SK-N-SH (cell line): ENCODE measurements around the gene MOB2. TPM values are rescaled to one million over a fixed set of nuclear protein-coding genes. Genes with fewer than 3 reads are reported as not detected.

Experiments used
- CTCF ChIA-PET: fragments of 300-600, 350-600 bp; formaldehyde crosslinking; extraction: SDS; loops from one replicate; lab custom pipeline; 2021; lab: Yijun Ruan, JAX
- POLR2A ChIA-PET: fragments of 350-600 bp; sonication (Branson Sonifier 250); formaldehyde crosslinking; extraction: SDS; loops from one replicate; lab custom pipeline; 2020; ENCODE audit warnings: antibody characterized with exemption, inconsistent platforms; lab: Yijun Ruan, JAX
- DNase-seq: peaks from one replicate; pipeline ENCODE4 v3.0.0; 2012
- H2AFZ ChIP-seq: fragments of 200-600 bp; sonication (generic); 2 replicates; pipeline ENCODE4 v1.8.1; 2016; ENCODE audit warnings: antibody characterized with exemption, mild to moderate bottlenecking, low read depth
- H3F3A ChIP-seq: fragments of 200-600 bp; sonication (generic); replicated peaks from 2 replicates; pipeline ENCODE3; 2016; ENCODE audit warnings: antibody characterized with exemption, mild to moderate bottlenecking; ENCODE audit not compliant: insufficient read depth
- H3K27ac ChIP-seq, 2 experiments: fragments of 200-500 bp in 1 of 2; fragments of 200-600 bp in 1 of 2; sonication (Bioruptor generic) in 1 of 2; sonication (generic), shearing (Covaris generic) in 1 of 2; 2 replicates each; pipeline versions ENCODE4 v1.5.1 to v1.6.1; 2014 to 2016; ENCODE audit warnings: low read depth in 2 of 2, inconsistent platforms in 1 of 2, low read length in 1 of 2, mild to moderate bottlenecking in 1 of 2, mixed read lengths in 1 of 2
- H3K27me3 ChIP-seq: fragments of 200-600 bp; sonication (generic), shearing (Covaris generic); 2 replicates; pipeline ENCODE4 v1.6.1; 2016; ENCODE audit warnings: mixed run types; ENCODE audit not compliant: insufficient read depth
- H3K36me3 ChIP-seq, 2 experiments: fragments of 200-500 bp in 1 of 2; fragments of 200-600 bp in 1 of 2; sonication (Bioruptor generic) in 1 of 2; sonication (generic) in 1 of 2; replicated peaks in 1 of 2; 2 replicates each; pipeline versions ENCODE3 to v1.5.1; 2014 to 2016; ENCODE audit warnings: low read length in 1 of 2, mild to moderate bottlenecking in 1 of 2; ENCODE audit not compliant: insufficient read depth in 2 of 2, control insufficient read depth in 1 of 2
- H3K4me1 ChIP-seq, 2 experiments: fragments of 200-500 bp in 1 of 2; fragments of 200-600 bp in 1 of 2; sonication (Bioruptor generic) in 1 of 2; sonication (generic), shearing (Covaris generic) in 1 of 2; 2 replicates each; pipeline versions ENCODE4 v1.5.1 to v1.6.1; 2014 to 2016; ENCODE audit warnings: low read depth in 1 of 2, low read length in 1 of 2, mixed run types in 1 of 2; ENCODE audit not compliant: insufficient read depth in 2 of 2, control insufficient read depth in 1 of 2
- H3K4me2 ChIP-seq: fragments of 200-600 bp; sonication (generic), shearing (Covaris generic); 2 replicates; pipeline ENCODE4 v1.6.1; 2017; ENCODE audit warnings: mixed run types
- H3K4me3 ChIP-seq, 2 experiments: fragments of 200-500 bp in 1 of 2; fragments of 200-600 bp in 1 of 2; sonication (Bioruptor generic) in 1 of 2; sonication (generic), shearing (Covaris generic) in 1 of 2; 2 replicates each; pipeline versions ENCODE4 v1.5.1 to v1.8.1; 2014 to 2016; ENCODE audit warnings: low read depth in 2 of 2, inconsistent platforms in 1 of 2, low read length in 1 of 2, mild to moderate bottlenecking in 1 of 2, mixed read lengths in 1 of 2, moderate library complexity in 1 of 2
- H3K79me2 ChIP-seq: fragments of 200-600 bp; sonication (generic); 2 replicates; pipeline ENCODE4 v1.8.1; 2017; ENCODE audit warnings: mild to moderate bottlenecking; ENCODE audit not compliant: insufficient read depth
- H3K9ac ChIP-seq: fragments of 200-600 bp; sonication (generic); 2 replicates; pipeline ENCODE4 v1.6.1; 2017; ENCODE audit warnings: mixed run types
- H3K9me2 ChIP-seq: fragments of 200-600 bp; sonication (generic); 2 replicates; pipeline ENCODE4 v1.6.1; 2017; ENCODE audit warnings: mixed run types
- H3K9me3 ChIP-seq: fragments of 200-600 bp; sonication (generic); 2 replicates; pipeline ENCODE4 v1.6.1; 2017; ENCODE audit warnings: mixed run types, mild to moderate bottlenecking, moderate library complexity
- H4K20me1 ChIP-seq: fragments of 200-600 bp; sonication (generic); 2 replicates; pipeline ENCODE4 v1.6.1; 2017; ENCODE audit warnings: mild to moderate bottlenecking, mixed run types; ENCODE audit not compliant: insufficient read depth
- ELF1 ChIP-seq: IDR thresholded peaks from 2 replicates; pipeline ENCODE4 v1.4.0; 2012
- EP300 ChIP-seq, 2 experiments: IDR thresholded peaks; 2 replicates each; pipeline versions ENCODE4 v1.4.0 to v1.6.1; 2012; ENCODE audit warnings: borderline replicate concordance in 1 of 2, low read depth in 1 of 2, low read length in 1 of 2
- EZH2phosphoT487 ChIP-seq: fragments of 200-600 bp; sonication (generic); IDR thresholded peaks from 2 replicates; pipeline ENCODE4 v1.6.1; 2017; ENCODE audit warnings: low read depth, mixed run types, mild to moderate bottlenecking, antibody characterized with exemption, moderate library complexity, borderline replicate concordance
- GABPA ChIP-seq: IDR thresholded peaks from 2 replicates; pipeline ENCODE4 v1.4.0; 2012; ENCODE audit warnings: low read depth, mild to moderate bottlenecking
- GATA2 ChIP-seq: sonication (generic); formaldehyde crosslinking; IDR thresholded peaks from 2 replicates; pipeline ENCODE4 v1.5.0; 2020; ENCODE audit warnings: mild to moderate bottlenecking, missing genetic modification reagents
- JUND ChIP-seq: IDR thresholded peaks from 2 replicates; pipeline ENCODE4 v1.4.0; 2012
- MXI1 ChIP-seq: IDR thresholded peaks from 2 replicates; pipeline ENCODE4 v1.6.1; 2012; ENCODE audit warnings: mild to moderate bottlenecking, low read depth, low read length, improper control_type of control experiment
- POLR2AphosphoS5 ChIP-seq: IDR thresholded peaks from 2 replicates; pipeline ENCODE4 v1.6.1; 2012; ENCODE audit warnings: low read depth, low read length
- RAD21 ChIP-seq: IDR thresholded peaks from 2 replicates; pipeline ENCODE4 v1.6.1; 2012; ENCODE audit warnings: mild to moderate bottlenecking, low read length
- RCOR1 ChIP-seq: fragments of 150-350 bp; IDR thresholded peaks from 2 replicates; pipeline ENCODE4 v1.6.1; 2017; ENCODE audit warnings: antibody characterized with exemption, low read length
- RFX5 ChIP-seq: IDR thresholded peaks from 2 replicates; pipeline ENCODE4 v1.6.1; 2012; ENCODE audit warnings: mild to moderate bottlenecking, improper control_type of control experiment, low read length
- RXRA ChIP-seq: IDR thresholded peaks from 2 replicates; pipeline ENCODE4 v1.4.0; 2012; ENCODE audit warnings: low read depth, mild to moderate bottlenecking, borderline replicate concordance
- SIN3A ChIP-seq: IDR thresholded peaks from 2 replicates; pipeline ENCODE4 v1.6.1; 2012; ENCODE audit warnings: low read depth, mild to moderate bottlenecking, low read length, moderate library complexity, borderline replicate concordance
- TAF1 ChIP-seq: IDR thresholded peaks from 2 replicates; pipeline ENCODE4 v1.6.1; 2012; ENCODE audit warnings: low read depth, mild to moderate bottlenecking, low read length, moderate library complexity, borderline replicate concordance
- TCF12 ChIP-seq: IDR thresholded peaks from 2 replicates; pipeline ENCODE4 v1.4.0; 2012
- TEAD4 ChIP-seq: IDR thresholded peaks from 2 replicates; pipeline ENCODE4 v1.4.0; 2012; ENCODE audit warnings: mild to moderate bottlenecking, borderline replicate concordance; ENCODE audit not compliant: insufficient read depth
- WGBS: methylation state at CpG from one replicate; pipeline ENCODE4 v1.1.6; 2017; ENCODE audit warnings: low lambda C conversion rate; 5-methylcytosine and 5-hydroxymethylcytosine counted together
- polyA plus RNA-seq, 3 experiments: library from polyadenylated mRNA; depleted of rRNA; stranded (reverse); fragments of >200 nt; gene quantifications; 2 replicates each; pipeline ENCODE4 v1.2.3, GENCODE V29; 2012
- TF ChIP-seq, protein P1 (sequence below): fragments of 150-350 bp; IDR thresholded peaks from 2 replicates; pipeline ENCODE4 v1.6.1; 2017; ENCODE audit warnings: antibody characterized with exemption, low read length, low read depth, borderline replicate concordance
- TF ChIP-seq, protein P2 (sequence below): fragments of 150-350 bp; IDR thresholded peaks from 2 replicates; pipeline ENCODE4 v1.6.1; 2016; ENCODE audit warnings: mild to moderate bottlenecking, low read depth, low read length
- TF ChIP-seq, protein P3 (sequence below): IDR thresholded peaks from 2 replicates; pipeline ENCODE4 v1.4.0; 2012; ENCODE audit warnings: low read depth, borderline replicate concordance
- TF ChIP-seq, protein P4 (sequence below): fragments of 200-600 bp; sonication (generic); IDR thresholded peaks from 2 replicates; pipeline ENCODE4 v1.6.1; 2017; ENCODE audit warnings: antibody characterized with exemption, mild to moderate bottlenecking, moderate library complexity

MOB2 gene
- polyA plus RNA-seq, 1 of the 3 experiments (the other 2 are of a cell fraction), result 45.8 TPM

DNA sequence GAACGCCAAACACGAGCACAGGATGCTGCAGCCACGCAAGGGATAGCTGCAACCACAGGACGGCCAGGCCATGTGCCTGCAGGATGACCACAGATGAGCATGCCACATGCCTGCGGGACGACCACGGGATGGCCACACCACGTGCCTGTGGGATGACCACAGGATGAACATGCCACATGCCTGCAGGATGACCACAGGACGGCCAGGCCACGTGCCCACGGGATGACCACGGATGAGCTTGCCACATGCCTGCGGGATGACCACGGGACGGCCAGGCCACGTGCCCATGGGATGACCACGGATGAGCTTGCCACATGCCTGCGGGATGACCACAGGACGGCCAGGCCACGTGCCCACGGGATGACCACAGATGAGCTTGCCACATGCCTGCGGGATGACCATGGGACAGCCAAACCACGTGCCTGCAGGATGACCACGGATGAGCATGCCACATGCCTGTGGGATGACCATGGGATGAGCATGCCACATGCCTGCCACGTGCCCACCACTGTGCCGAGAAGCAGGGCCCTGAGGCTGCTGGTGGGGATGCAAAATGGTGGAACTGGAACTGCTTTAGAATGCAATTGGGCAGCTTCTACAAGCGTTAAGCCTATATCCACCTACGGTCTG, 12.8 kb upstream of the MOB2 start:
- Histone ChIP-seq H3K4me3 (no peak overlapping the region), H3K4me2 (no peak overlapping the region), H3K27ac (no peak overlapping the region), H3K9me2 (no peaks in the 10 kb centered on the region), H3K27me3 (no peaks in the 10 kb centered on the region), H3K79me2 (peaks cover 75% of the 10 kb centered on the region), H4K20me1 (peaks cover 63% of the 10 kb centered on the region), H3K4me1 (peaks cover 0 to 39% of the 10 kb centered on the region in 2 experiments; a peak in 1 of 4 replicates), H3F3A (peaks cover 5% of the 10 kb centered on the region), H3K9me3 (no peaks in the 10 kb centered on the region), H3K9ac (no peak overlapping the region), H2AFZ (no peak overlapping the region), H3K36me3 (peaks cover 0 to 4% of the 10 kb centered on the region in 2 experiments)
- ChIA-PET CTCF (no interaction called here), POLR2A (interaction anchor here (0.6 kb wide), 1 partner anchor 15 kb away, joined by 4 read pairs; no protein-coding TSS in a partner anchor)
- TF ChIP-seq, protein P1, sequence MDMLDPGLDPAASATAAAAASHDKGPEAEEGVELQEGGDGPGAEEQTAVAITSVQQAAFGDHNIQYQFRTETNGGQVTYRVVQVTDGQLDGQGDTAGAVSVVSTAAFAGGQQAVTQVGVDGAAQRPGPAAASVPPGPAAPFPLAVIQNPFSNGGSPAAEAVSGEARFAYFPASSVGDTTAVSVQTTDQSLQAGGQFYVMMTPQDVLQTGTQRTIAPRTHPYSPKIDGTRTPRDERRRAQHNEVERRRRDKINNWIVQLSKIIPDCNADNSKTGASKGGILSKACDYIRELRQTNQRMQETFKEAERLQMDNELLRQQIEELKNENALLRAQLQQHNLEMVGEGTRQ, result no peak
- no peak for TF ChIP-seq RCOR1
- no peak for TF ChIP-seq ELF1
- TF ChIP-seq RAD21, result no peak
- no peak for TF ChIP-seq JUND
- TF ChIP-seq GATA2 (CRISPR knock-in tag), result no peak
- TF ChIP-seq GABPA, result no peak
- no peak for TF ChIP-seq EP300 (IDR thresholded peaks at IDR 0.05; ENCODE audit: borderline replicate concordance in 1 of 2, low read depth in 1 of 2, low read length in 1 of 2)
- TF ChIP-seq SIN3A, result no peak
- TF ChIP-seq TEAD4, result no peak
- TF ChIP-seq, protein P2, sequence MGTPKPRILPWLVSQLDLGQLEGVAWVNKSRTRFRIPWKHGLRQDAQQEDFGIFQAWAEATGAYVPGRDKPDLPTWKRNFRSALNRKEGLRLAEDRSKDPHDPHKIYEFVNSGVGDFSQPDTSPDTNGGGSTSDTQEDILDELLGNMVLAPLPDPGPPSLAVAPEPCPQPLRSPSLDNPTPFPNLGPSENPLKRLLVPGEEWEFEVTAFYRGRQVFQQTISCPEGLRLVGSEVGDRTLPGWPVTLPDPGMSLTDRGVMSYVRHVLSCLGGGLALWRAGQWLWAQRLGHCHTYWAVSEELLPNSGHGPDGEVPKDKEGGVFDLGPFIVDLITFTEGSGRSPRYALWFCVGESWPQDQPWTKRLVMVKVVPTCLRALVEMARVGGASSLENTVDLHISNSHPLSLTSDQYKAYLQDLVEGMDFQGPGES, result no peak
- TF ChIP-seq, protein P3, sequence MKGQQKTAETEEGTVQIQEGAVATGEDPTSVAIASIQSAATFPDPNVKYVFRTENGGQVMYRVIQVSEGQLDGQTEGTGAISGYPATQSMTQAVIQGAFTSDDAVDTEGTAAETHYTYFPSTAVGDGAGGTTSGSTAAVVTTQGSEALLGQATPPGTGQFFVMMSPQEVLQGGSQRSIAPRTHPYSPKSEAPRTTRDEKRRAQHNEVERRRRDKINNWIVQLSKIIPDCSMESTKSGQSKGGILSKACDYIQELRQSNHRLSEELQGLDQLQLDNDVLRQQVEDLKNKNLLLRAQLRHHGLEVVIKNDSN, result no peak
- TF ChIP-seq POLR2AphosphoS5, result no peak
- TF ChIP-seq TAF1, result no peak
- no peak for TF ChIP-seq EZH2phosphoT487
- TF ChIP-seq, protein P4, sequence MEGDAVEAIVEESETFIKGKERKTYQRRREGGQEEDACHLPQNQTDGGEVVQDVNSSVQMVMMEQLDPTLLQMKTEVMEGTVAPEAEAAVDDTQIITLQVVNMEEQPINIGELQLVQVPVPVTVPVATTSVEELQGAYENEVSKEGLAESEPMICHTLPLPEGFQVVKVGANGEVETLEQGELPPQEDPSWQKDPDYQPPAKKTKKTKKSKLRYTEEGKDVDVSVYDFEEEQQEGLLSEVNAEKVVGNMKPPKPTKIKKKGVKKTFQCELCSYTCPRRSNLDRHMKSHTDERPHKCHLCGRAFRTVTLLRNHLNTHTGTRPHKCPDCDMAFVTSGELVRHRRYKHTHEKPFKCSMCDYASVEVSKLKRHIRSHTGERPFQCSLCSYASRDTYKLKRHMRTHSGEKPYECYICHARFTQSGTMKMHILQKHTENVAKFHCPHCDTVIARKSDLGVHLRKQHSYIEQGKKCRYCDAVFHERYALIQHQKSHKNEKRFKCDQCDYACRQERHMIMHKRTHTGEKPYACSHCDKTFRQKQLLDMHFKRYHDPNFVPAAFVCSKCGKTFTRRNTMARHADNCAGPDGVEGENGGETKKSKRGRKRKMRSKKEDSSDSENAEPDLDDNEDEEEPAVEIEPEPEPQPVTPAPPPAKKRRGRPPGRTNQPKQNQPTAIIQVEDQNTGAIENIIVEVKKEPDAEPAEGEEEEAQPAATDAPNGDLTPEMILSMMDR, result no peak
- no peak for TF ChIP-seq RXRA
- no peak for TF ChIP-seq RFX5
- no peak for TF ChIP-seq MXI1
- no peak for TF ChIP-seq TCF12
- 99% methylated on average over 8 of the region's 28 CpGs for WGBS
- DNase-seq, result peak; percentile 14
